Panc1 (cell line): ENCODE data around the gene RBM45. TPM values are rescaled to one million over a fixed set of nuclear protein-coding genes. Genes with fewer than 3 reads are reported as not detected.
A peak's percentile ranks its signal among the peaks of the same experiment; 100 is the strongest.

Source experiments
- ATAC-seq: fragments of 200-7000 bp; cut with Tn5 transposase; 2 replicates; pipeline ENCODE4 v1.9.1; 2020; ENCODE audit warnings: mild to moderate bottlenecking, moderate library complexity
- Bru-seq: library from RNA; stranded (reverse); fragments of 400-500 nt; gene quantifications from one replicate; lab custom pipeline; 2021; lab: Mats Ljungman, UMichigan
- BruChase-seq, 2 experiments: library from RNA; stranded (reverse); fragments of 400-500 nt; gene quantifications; one replicate each; lab custom pipeline; 2021; lab: Mats Ljungman, UMichigan
- BruUV-seq: library from RNA; stranded (reverse); fragments of 400-500 nt; replicated peaks from 2 replicates; lab custom pipeline; 2021; lab: Mats Ljungman, UMichigan
- CTCF ChIA-PET: fragments of 300-600 bp; sonication (Branson Sonifier 250); formaldehyde crosslinking; loops from one replicate; lab custom pipeline; 2022; ENCODE audit warnings: antibody characterized with exemption; lab: Charles Lee
- POLR2A ChIA-PET: fragments of 300-600 bp; sonication (Branson Sonifier 250); formaldehyde crosslinking; loops from one replicate; lab custom pipeline; 2022; ENCODE audit warnings: antibody characterized with exemption; lab: Charles Lee
- DNase-seq: peaks from one replicate; pipeline ENCODE4 v3.0.0-alpha.2; 2010; ENCODE audit warnings: low read depth, low spot score
- H3K27ac ChIP-seq: 2 replicates; pipeline ENCODE4 v1.5.1; 2011; ENCODE audit warnings: mild to moderate bottlenecking, low read length, inconsistent platforms
- H3K27me3 ChIP-seq: fragments of 200-500 bp; sonication (Bioruptor generic); 2 replicates; pipeline ENCODE4 v1.6.0; 2014; ENCODE audit warnings: low read length, inconsistent platforms; ENCODE audit not compliant: control insufficient read depth, insufficient read depth
- H3K36me3 ChIP-seq: fragments of 200-500 bp; sonication (Bioruptor generic); 2 replicates; pipeline ENCODE4 v1.5.1; 2014; ENCODE audit warnings: inconsistent platforms, mild to moderate bottlenecking, low read length, moderate library complexity; ENCODE audit not compliant: control insufficient read depth, insufficient read depth
- H3K4me1 ChIP-seq: 2 replicates; pipeline ENCODE4 v1.5.1; 2011; ENCODE audit warnings: inconsistent platforms, mild to moderate bottlenecking, low read length, moderate library complexity; ENCODE audit not compliant: control insufficient read depth, insufficient read depth
- H3K4me3 ChIP-seq, 2 experiments: 2 replicates each; pipeline ENCODE4 v1.5.1; 2011 to 2012; ENCODE audit warnings: low read depth in 2 of 2, low read length in 2 of 2, mild to moderate bottlenecking in 2 of 2, inconsistent platforms in 1 of 2, moderate library complexity in 1 of 2
- H3K9me3 ChIP-seq: fragments of 200-500 bp; sonication (Bioruptor generic); 2 replicates; pipeline ENCODE4 v1.5.1; 2014; ENCODE audit warnings: low read depth, mild to moderate bottlenecking, inconsistent platforms, low read length, moderate library complexity; ENCODE audit not compliant: control insufficient read depth, insufficient read depth
- POLR2AphosphoS5 ChIP-seq: IDR thresholded peaks from 2 replicates; pipeline ENCODE4 v1.6.1; 2012; ENCODE audit warnings: mild to moderate bottlenecking, low read depth, low read length, moderate library complexity
- SIN3A ChIP-seq: IDR thresholded peaks from 2 replicates; pipeline ENCODE4 v1.6.1; 2012; ENCODE audit warnings: low read depth, mild to moderate bottlenecking, low read length, moderate library complexity, borderline replicate concordance; ENCODE audit not compliant: insufficient read depth
- TCF7L2 ChIP-seq: IDR thresholded peaks from 2 replicates; pipeline ENCODE4 v1.6.1; 2011; ENCODE audit warnings: mild to moderate bottlenecking, low read depth, low read length, inconsistent platforms
- in situ Hi-C: cut with HindIII; loops from 2 replicates; pipeline ENCODE4 v1.10.0; 2016; ENCODE audit warnings: low sequenced_read_pairs, low pct_unique_long_range_greater_than_20kb
- intact Hi-C: fragments of 100-400 bp; cut with micrococcal nuclease; formaldehyde crosslinking; loops from one replicate; pipeline ENCODE4 v1.10.0; 2022; ENCODE audit not compliant: unreplicated experiment
- long read RNA-seq: library from polyadenylated mRNA; unstranded; transcript quantifications from one replicate; pipeline ENCODE4 v2.0.0, GENCODE V29; 2021; ENCODE audit not compliant: unreplicated experiment
- polyA plus RNA-seq: library from polyadenylated mRNA; unstranded; fragments of >200 nt; gene quantifications from one replicate; pipeline ENCODE4 v1.2.1, GENCODE V29; 2012; ENCODE audit warnings: missing spikeins; ENCODE audit not compliant: insufficient read length
- total RNA-seq: library from RNA; stranded (reverse); gene quantifications from one replicate; pipeline ENCODE4 v1.2.1, GENCODE V29; 2021; ENCODE audit not compliant: unreplicated experiment
- TF ChIP-seq, protein P1 (sequence below): fragments of 450-650 bp; IDR thresholded peaks from 2 replicates; pipeline ENCODE4 v1.5.1; 2017; ENCODE audit warnings: mild to moderate bottlenecking
- TF ChIP-seq, protein P2 (sequence below), 2 experiments: IDR thresholded peaks; 2 replicates each; pipeline ENCODE4 v1.6.1; 2011 to 2012; ENCODE audit warnings: low read depth in 2 of 2, control low read depth in 1 of 2, low read length in 1 of 2, mild to moderate bottlenecking in 1 of 2, moderate library complexity in 1 of 2; ENCODE audit not compliant: insufficient read depth in 1 of 2

Gene RBM45, protein sequence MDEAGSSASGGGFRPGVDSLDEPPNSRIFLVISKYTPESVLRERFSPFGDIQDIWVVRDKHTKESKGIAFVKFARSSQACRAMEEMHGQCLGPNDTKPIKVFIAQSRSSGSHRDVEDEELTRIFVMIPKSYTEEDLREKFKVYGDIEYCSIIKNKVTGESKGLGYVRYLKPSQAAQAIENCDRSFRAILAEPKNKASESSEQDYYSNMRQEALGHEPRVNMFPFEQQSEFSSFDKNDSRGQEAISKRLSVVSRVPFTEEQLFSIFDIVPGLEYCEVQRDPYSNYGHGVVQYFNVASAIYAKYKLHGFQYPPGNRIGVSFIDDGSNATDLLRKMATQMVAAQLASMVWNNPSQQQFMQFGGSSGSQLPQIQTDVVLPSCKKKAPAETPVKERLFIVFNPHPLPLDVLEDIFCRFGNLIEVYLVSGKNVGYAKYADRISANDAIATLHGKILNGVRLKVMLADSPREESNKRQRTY
- 14.1 TPM for total RNA-seq
- 9.5 TPM for polyA plus RNA-seq
- percentile 55 among the genes with signal in this experiment for Bru-seq, nascent RNA
- BruChase-seq, experiment 1, labeled RNA remaining after a 2-hour chase = percentile 57 among the genes with signal in this experiment
- BruChase-seq, experiment 2, labeled RNA remaining after a 6-hour chase = percentile 57 among the genes with signal in this experiment
- long read RNA-seq, transcript RBM45-201 (10 exons, 1,785 nt) = major isoform, 13 of 18 reads
- long read RNA-seq, partial matches to known transcripts = 0 of 18 reads
- long read RNA-seq, other reads (novel, unspliced or antisense) = 4 of 18 reads

DNA sequence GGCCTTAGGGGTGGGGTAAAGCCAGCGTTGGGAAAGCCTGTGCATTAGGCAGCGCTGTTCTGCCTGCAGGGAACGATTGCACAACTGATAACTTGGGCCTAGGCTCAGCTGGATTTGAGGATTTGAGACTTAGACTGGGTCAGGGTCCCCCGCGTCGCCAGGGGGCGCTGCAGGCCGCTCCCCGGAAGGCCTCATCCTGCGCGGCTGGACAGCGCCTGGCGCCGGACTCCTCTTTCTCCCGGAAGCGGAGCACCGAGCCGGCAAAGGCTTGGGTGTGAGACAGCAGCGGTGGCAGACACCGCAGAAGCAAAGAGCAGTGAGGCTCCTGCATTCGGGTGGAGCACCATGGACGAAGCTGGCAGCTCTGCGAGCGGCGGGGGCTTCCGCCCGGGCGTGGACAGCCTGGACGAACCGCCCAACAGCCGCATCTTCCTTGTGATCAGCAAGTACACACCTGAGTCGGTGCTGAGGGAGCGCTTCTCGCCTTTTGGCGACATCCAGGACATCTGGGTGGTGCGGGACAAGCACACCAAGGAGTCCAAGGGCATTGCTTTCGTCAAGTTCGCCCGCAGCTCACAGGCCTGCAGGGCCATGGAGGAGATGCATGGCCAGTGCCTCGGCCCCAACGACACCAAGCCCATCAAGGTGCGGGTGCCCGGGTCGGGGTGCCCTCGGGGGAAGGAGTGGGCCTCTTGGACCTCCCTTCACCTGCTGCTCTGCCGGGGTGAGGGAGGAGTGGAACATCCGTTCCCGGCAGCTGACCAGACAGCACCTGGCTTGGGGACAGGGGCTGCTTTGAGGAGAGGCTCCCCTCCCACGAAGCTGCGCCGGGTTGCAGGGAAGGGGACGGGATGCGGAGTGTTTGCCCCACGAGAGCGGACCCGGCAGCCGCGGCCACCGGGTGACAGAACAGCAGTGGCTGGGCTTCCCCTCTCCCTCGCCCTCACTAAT lies at the start of gene RBM45:
Gene RBM45 (plus strand): TSS at position 236 of the 951 bp plus-strand sequence. CDS start 110 bp downstream, at position 346.
- Histone ChIP-seq H3K27ac (peak within 1 kb of the TSS; percentile 78), H3K9me3 (no peaks in the 10 kb centered on the region), H3K4me3 (peak within 1 kb of the TSS; percentile 92 to 93), H3K27me3 (no peaks in the 10 kb centered on the region), H3K36me3 (peaks cover 3% of the 10 kb centered on the region), H3K4me1 (peaks cover 6% of the 10 kb centered on the region)
- BruUV-seq = no TSS peak
- TF ChIP-seq POLR2AphosphoS5 (peak; percentile 82), SIN3A (0 out of 2 replicates have a peak, but pooled peaks have one; percentile 40), TCF7L2 (no peak)
- TF ChIP-seq, protein P1, sequence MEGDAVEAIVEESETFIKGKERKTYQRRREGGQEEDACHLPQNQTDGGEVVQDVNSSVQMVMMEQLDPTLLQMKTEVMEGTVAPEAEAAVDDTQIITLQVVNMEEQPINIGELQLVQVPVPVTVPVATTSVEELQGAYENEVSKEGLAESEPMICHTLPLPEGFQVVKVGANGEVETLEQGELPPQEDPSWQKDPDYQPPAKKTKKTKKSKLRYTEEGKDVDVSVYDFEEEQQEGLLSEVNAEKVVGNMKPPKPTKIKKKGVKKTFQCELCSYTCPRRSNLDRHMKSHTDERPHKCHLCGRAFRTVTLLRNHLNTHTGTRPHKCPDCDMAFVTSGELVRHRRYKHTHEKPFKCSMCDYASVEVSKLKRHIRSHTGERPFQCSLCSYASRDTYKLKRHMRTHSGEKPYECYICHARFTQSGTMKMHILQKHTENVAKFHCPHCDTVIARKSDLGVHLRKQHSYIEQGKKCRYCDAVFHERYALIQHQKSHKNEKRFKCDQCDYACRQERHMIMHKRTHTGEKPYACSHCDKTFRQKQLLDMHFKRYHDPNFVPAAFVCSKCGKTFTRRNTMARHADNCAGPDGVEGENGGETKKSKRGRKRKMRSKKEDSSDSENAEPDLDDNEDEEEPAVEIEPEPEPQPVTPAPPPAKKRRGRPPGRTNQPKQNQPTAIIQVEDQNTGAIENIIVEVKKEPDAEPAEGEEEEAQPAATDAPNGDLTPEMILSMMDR = peak; percentile 98
- TF ChIP-seq, protein P2, sequence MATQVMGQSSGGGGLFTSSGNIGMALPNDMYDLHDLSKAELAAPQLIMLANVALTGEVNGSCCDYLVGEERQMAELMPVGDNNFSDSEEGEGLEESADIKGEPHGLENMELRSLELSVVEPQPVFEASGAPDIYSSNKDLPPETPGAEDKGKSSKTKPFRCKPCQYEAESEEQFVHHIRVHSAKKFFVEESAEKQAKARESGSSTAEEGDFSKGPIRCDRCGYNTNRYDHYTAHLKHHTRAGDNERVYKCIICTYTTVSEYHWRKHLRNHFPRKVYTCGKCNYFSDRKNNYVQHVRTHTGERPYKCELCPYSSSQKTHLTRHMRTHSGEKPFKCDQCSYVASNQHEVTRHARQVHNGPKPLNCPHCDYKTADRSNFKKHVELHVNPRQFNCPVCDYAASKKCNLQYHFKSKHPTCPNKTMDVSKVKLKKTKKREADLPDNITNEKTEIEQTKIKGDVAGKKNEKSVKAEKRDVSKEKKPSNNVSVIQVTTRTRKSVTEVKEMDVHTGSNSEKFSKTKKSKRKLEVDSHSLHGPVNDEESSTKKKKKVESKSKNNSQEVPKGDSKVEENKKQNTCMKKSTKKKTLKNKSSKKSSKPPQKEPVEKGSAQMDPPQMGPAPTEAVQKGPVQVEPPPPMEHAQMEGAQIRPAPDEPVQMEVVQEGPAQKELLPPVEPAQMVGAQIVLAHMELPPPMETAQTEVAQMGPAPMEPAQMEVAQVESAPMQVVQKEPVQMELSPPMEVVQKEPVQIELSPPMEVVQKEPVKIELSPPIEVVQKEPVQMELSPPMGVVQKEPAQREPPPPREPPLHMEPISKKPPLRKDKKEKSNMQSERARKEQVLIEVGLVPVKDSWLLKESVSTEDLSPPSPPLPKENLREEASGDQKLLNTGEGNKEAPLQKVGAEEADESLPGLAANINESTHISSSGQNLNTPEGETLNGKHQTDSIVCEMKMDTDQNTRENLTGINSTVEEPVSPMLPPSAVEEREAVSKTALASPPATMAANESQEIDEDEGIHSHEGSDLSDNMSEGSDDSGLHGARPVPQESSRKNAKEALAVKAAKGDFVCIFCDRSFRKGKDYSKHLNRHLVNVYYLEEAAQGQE (IDR thresholded peaks at IDR 0.05; ENCODE audit: insufficient read depth in 1 of 2, low read depth in 2 of 2, low read length in 1 of 2) = peak; percentile 86 to 90
- peak; percentile 69 for DNase-seq
- CTCF ChIA-PET = interaction anchor here (2.1 kb wide), 1 partner anchor 16 kb away, joined by 5 read pairs; no protein-coding TSS in a partner anchor
- peak; percentile 100 for ATAC-seq
- intact Hi-C loops (loop anchor here (5.0 kb wide), 2 partner anchors 285 to 300 kb away; no protein-coding TSS in a partner anchor), in situ Hi-C loops (no loop called here)
- POLR2A ChIA-PET = no interaction called here

DNA sequence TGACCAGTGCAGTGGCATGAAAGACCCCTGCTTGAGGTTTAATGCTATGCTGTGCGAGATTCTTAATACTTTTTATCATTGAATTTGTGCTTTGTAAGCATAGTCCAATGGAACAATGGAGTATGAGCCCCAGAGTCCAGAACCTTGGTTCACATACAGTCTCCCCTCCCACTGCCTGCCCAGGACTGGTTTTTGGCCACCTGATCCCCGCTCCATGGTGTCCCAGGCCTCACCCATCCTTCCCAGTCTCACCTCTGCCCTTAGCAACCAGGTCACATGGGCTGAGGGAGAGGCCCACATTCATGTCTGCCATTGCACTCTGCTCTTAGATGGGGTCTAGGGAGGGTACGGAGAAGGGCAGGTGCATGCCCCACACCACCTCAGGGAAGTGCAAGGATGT lies 45.9 kb upstream of the RBM45 start:
- Histone ChIP-seq H3K27ac (no peak overlapping the region), H3K9me3 (no peaks in the 10 kb centered on the region), H3K36me3 (no peaks in the 10 kb centered on the region), H3K27me3 (no peaks in the 10 kb centered on the region; the same call in none of the 2 replicates), H3K4me3 (no peak overlapping the region), H3K4me1 (no peaks in the 10 kb centered on the region)
- BruUV-seq = no TSS peak
- TF ChIP-seq POLR2AphosphoS5 (no peak), SIN3A (no peak), TCF7L2 (no peak)
- TF ChIP-seq, protein P1 = no peak
- TF ChIP-seq, protein P2 (IDR thresholded peaks at IDR 0.05; ENCODE audit: insufficient read depth in 1 of 2, low read depth in 2 of 2, low read length in 1 of 2) = no peak
- DNase-seq (no peak), ATAC-seq (no peak)
- ChIA-PET CTCF (no interaction called here), POLR2A (no interaction called here)
- intact Hi-C loops (no loop called here), in situ Hi-C loops (no loop called here)
